ENCODE data around the gene CEP192. TPM values are rescaled to one million over a fixed set of nuclear protein-coding genes. Genes with fewer than 3 reads are reported as not detected.

CEP192 gene
- total and polyA plus RNA-seq, 10 of the 15 experiments (the other 5 are each of a cell fraction or from before 2014, with no cell fraction given): 15.4 to 58.2 (median 29.6) TPM

DNA sequence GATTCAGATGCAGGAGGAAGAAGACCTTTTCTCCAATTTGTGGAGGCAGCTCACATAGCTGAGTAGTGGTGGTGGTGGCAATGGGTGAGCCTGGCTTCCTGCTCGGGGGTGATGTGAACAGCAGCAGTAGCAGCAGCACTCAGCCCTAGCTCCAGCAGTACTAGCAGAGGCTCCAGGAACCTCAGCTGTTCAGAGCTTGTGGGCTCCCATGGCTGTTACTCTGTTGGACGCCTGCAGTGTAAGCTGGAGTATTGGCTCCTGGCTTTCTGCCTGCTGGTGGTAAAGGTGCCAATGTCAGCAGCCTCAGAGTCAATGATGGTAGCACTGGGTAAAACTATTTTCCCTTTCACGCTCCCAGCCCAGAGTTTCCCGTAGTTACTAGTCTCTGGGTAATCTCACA is 46.5 kb upstream of the CEP192 start (continued):
- TF ChIP-seq, protein P1, sequence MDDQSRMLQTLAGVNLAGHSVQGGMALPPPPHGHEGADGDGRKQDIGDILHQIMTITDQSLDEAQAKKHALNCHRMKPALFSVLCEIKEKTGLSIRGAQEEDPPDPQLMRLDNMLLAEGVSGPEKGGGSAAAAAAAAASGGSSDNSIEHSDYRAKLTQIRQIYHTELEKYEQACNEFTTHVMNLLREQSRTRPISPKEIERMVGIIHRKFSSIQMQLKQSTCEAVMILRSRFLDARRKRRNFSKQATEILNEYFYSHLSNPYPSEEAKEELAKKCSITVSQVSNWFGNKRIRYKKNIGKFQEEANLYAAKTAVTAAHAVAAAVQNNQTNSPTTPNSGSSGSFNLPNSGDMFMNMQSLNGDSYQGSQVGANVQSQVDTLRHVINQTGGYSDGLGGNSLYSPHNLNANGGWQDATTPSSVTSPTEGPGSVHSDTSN (IDR thresholded peaks at IDR 0.05; ENCODE audit: insufficient replicate concordance, low read depth, low read length): no peak
- TF ChIP-seq SPI1 (IDR thresholded peaks at IDR 0.05; ENCODE audit: borderline replicate concordance, insufficient read depth, low read depth, low read length): no peak
- TF ChIP-seq, protein P2, sequence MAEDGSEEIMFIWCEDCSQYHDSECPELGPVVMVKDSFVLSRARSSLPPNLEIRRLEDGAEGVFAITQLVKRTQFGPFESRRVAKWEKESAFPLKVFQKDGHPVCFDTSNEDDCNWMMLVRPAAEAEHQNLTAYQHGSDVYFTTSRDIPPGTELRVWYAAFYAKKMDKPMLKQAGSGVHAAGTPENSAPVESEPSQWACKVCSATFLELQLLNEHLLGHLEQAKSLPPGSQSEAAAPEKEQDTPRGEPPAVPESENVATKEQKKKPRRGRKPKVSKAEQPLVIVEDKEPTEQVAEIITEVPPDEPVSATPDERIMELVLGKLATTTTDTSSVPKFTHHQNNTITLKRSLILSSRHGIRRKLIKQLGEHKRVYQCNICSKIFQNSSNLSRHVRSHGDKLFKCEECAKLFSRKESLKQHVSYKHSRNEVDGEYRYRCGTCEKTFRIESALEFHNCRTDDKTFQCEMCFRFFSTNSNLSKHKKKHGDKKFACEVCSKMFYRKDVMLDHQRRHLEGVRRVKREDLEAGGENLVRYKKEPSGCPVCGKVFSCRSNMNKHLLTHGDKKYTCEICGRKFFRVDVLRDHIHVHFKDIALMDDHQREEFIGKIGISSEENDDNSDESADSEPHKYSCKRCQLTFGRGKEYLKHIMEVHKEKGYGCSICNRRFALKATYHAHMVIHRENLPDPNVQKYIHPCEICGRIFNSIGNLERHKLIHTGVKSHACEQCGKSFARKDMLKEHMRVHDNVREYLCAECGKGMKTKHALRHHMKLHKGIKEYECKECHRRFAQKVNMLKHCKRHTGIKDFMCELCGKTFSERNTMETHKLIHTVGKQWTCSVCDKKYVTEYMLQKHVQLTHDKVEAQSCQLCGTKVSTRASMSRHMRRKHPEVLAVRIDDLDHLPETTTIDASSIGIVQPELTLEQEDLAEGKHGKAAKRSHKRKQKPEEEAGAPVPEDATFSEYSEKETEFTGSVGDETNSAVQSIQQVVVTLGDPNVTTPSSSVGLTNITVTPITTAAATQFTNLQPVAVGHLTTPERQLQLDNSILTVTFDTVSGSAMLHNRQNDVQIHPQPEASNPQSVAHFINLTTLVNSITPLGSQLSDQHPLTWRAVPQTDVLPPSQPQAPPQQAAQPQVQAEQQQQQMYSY (CRISPR knock-in tag; IDR thresholded peaks at IDR 0.05): no peak
- no peak for TF ChIP-seq ATF7 (IDR thresholded peaks at IDR 0.05; ENCODE audit: low read depth)
- no peak for TF ChIP-seq PAX8 (IDR thresholded peaks at IDR 0.05)
- TF ChIP-seq RAD51 (IDR thresholded peaks at IDR 0.05): no peak
- TF ChIP-seq, protein P3, sequence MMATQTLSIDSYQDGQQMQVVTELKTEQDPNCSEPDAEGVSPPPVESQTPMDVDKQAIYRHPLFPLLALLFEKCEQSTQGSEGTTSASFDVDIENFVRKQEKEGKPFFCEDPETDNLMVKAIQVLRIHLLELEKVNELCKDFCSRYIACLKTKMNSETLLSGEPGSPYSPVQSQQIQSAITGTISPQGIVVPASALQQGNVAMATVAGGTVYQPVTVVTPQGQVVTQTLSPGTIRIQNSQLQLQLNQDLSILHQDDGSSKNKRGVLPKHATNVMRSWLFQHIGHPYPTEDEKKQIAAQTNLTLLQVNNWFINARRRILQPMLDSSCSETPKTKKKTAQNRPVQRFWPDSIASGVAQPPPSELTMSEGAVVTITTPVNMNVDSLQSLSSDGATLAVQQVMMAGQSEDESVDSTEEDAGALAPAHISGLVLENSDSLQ (IDR thresholded peaks at IDR 0.05): no peak
- TF ChIP-seq TARDBP (IDR thresholded peaks at IDR 0.05; ENCODE audit: borderline replicate concordance): no peak
- TF ChIP-seq ZBED1 (IDR thresholded peaks at IDR 0.05; ENCODE audit: borderline replicate concordance): no peak
- no peak for TF ChIP-seq POLR2AphosphoS2 (IDR thresholded peaks at IDR 0.05; ENCODE audit: low read depth, low read length)
- no peak for TF ChIP-seq NFYB (IDR thresholded peaks at IDR 0.05; ENCODE audit: insufficient read depth, low read depth, low read length)
